HepG2 (cell line): ENCODE data around the gene TUBG1. TPM values are rescaled to one million over a fixed set of nuclear protein-coding genes. Genes with fewer than 3 reads are reported as not detected.

Experiments used
- ARID2 ChIP-seq: sonication (generic); formaldehyde crosslinking; IDR thresholded peaks from 2 replicates; pipeline ENCODE4 v1.8.1; 2022; ENCODE audit warnings: mild to moderate bottlenecking, missing genetic modification reagents, borderline replicate concordance
- FOXA3 ChIP-seq: IDR thresholded peaks from 2 replicates; pipeline ENCODE4 v1.6.1; 2016; ENCODE audit warnings: missing genetic modification reagents, missing compliant biosample characterization
- FOXP1 ChIP-seq, 2 experiments: fragments of 450-650 bp in 1 of 2; IDR thresholded peaks; 2 replicates each; pipeline ENCODE4 v1.6.1; 2017 to 2018; ENCODE audit warnings: antibody characterized with exemption in 1 of 2
- HNRNPH1 ChIP-seq: fragments of 200-400 bp; formaldehyde crosslinking; optimal IDR thresholded peaks from 2 replicates; pipeline ENCODE3; 2017; ENCODE audit warnings: mild to moderate bottlenecking, low read depth, low read length
- HNRNPUL1 ChIP-seq: fragments of 200-400 bp; formaldehyde crosslinking; IDR thresholded peaks from 2 replicates; pipeline ENCODE4 v1.6.1; 2017; ENCODE audit warnings: low read depth, mild to moderate bottlenecking, low read length, moderate library complexity
- HOXA9 ChIP-seq: sonication (generic); formaldehyde crosslinking; IDR thresholded peaks from 2 replicates; pipeline ENCODE4 v1.8.1; 2022; ENCODE audit warnings: missing genetic modification reagents, mild to moderate bottlenecking, moderate library complexity, borderline replicate concordance
- IRX3 ChIP-seq: sonication (generic); formaldehyde crosslinking; IDR thresholded peaks from 2 replicates; pipeline ENCODE4 v1.8.1; 2023; ENCODE audit warnings: mild to moderate bottlenecking, low read depth, missing genetic modification reagents, borderline replicate concordance
- KDM2A ChIP-seq: sonication (generic); formaldehyde crosslinking; IDR thresholded peaks from 2 replicates; pipeline ENCODE4 v1.4.0; 2020; ENCODE audit warnings: low read depth, missing genetic modification reagents, borderline replicate concordance
- MAF1 ChIP-seq: sonication (generic); formaldehyde crosslinking; IDR thresholded peaks from 2 replicates; pipeline ENCODE4 v1.5.0; 2020; ENCODE audit warnings: missing genetic modification reagents, borderline replicate concordance
- RCOR2 ChIP-seq: IDR thresholded peaks from 2 replicates; pipeline ENCODE4 v1.6.1; 2016; ENCODE audit warnings: missing biosample characterization, missing genetic modification reagents
- RFX1 ChIP-seq: fragments of 450-650 bp; IDR thresholded peaks from 2 replicates; pipeline ENCODE4 v1.6.1; 2017
- SOX13 ChIP-seq, 3 experiments: fragments of 450-650 bp in 1 of 3; sonication (generic) in 1 of 3; formaldehyde crosslinking in 1 of 3; IDR thresholded peaks in 2 of 3; conservative IDR thresholded peaks in 1 of 3; 2 replicates each; pipeline versions ENCODE4 v1.5.0 to v1.6.1; 2016 to 2020; ENCODE audit warnings: antibody characterized with exemption in 1 of 3, mild to moderate bottlenecking in 1 of 3, missing compliant biosample characterization in 1 of 3, missing genetic modification reagents in 1 of 3, moderate library complexity in 1 of 3
- SP5 ChIP-seq: IDR thresholded peaks from 2 replicates; pipeline ENCODE4 v1.6.1; 2016; ENCODE audit warnings: low read depth, borderline replicate concordance
- SRSF1 ChIP-seq: fragments of 200-400 bp; formaldehyde crosslinking; optimal IDR thresholded peaks from 2 replicates; pipeline ENCODE3; 2017; ENCODE audit warnings: mild to moderate bottlenecking, low read depth, low read length, moderate library complexity
- ZNF382 ChIP-seq: sonication (generic); formaldehyde crosslinking; IDR thresholded peaks from 2 replicates; pipeline ENCODE4 v1.5.0; 2020; ENCODE audit warnings: missing genetic modification reagents, mild to moderate bottlenecking, borderline replicate concordance
- ZNF44 ChIP-seq: sonication (generic); formaldehyde crosslinking; IDR thresholded peaks from 2 replicates; pipeline ENCODE4 v1.5.1; 2020; ENCODE audit warnings: mild to moderate bottlenecking, missing genetic modification reagents
- ZNF567 ChIP-seq: sonication (generic); formaldehyde crosslinking; IDR thresholded peaks from 2 replicates; pipeline ENCODE4 v1.8.1; 2023; ENCODE audit warnings: mild to moderate bottlenecking, missing genetic modification reagents, borderline replicate concordance
- ZNF746 ChIP-seq: sonication (generic); formaldehyde crosslinking; IDR thresholded peaks from 2 replicates; pipeline ENCODE4 v1.8.0; 2022; ENCODE audit warnings: mild to moderate bottlenecking, missing genetic modification reagents
- ZNF788 ChIP-seq: sonication (generic); formaldehyde crosslinking; IDR thresholded peaks from 2 replicates; pipeline ENCODE4 v1.5.0; 2020; ENCODE audit warnings: mild to moderate bottlenecking, missing genetic modification reagents, borderline replicate concordance
- ZNF883 ChIP-seq: sonication (generic); formaldehyde crosslinking; IDR thresholded peaks from 2 replicates; pipeline ENCODE4 v1.5.1; 2020; ENCODE audit warnings: mild to moderate bottlenecking, missing genetic modification reagents; ENCODE audit errors: not compliant biosample characterization
- ZZZ3 ChIP-seq: sonication (generic); formaldehyde crosslinking; IDR thresholded peaks from 2 replicates; pipeline ENCODE4 v1.4.0; 2020; ENCODE audit warnings: missing genetic modification reagents, mild to moderate bottlenecking, borderline replicate concordance
- polyA plus RNA-seq, 8 experiments: library from polyadenylated mRNA; depleted of rRNA in 3 of 8; stranded (reverse) in 7 of 8; unstranded in 1 of 8; fragments of >200 nt; fragmentation: Illumina TruSeq in 4 of 8; extraction: Trizol in 4 of 8; gene quantifications; 2 replicates each; pipeline versions ENCODE4 v1.2.1 to v1.2.3, GENCODE V29; 2011 to 2016; ENCODE audit warnings: low read depth in 4 of 8, missing spikeins in 1 of 8, mixed read lengths in 1 of 8; ENCODE audit not compliant: insufficient read depth in 1 of 8
- total RNA-seq, 5 experiments: library from RNA; depleted of rRNA; stranded (reverse); fragments of >200 nt; fragmentation: Illumina TruSeq; extraction: Trizol; gene quantifications; 2 replicates each; pipeline ENCODE4 v1.2.3, GENCODE V29; 2016; ENCODE audit warnings: low read depth in 1 of 5
- TF ChIP-seq, protein P1 (sequence below): sonication (generic); formaldehyde crosslinking; IDR thresholded peaks from 2 replicates; pipeline ENCODE4 v1.9.0; 2021; ENCODE audit warnings: missing genetic modification reagents, mild to moderate bottlenecking, borderline replicate concordance
- TF ChIP-seq, protein P2 (sequence below): sonication (generic); formaldehyde crosslinking; conservative IDR thresholded peaks from 2 replicates; pipeline ENCODE4 v1.4.0; 2020; ENCODE audit warnings: missing genetic modification reagents
- TF ChIP-seq, protein P3 (sequence below): sonication (generic); formaldehyde crosslinking; IDR thresholded peaks from 2 replicates; pipeline ENCODE4 v1.4.0; 2020; ENCODE audit warnings: low read depth, mild to moderate bottlenecking, missing genetic modification reagents
- TF ChIP-seq, protein P4 (sequence below): sonication (generic); formaldehyde crosslinking; IDR thresholded peaks from 2 replicates; pipeline ENCODE4 v1.4.0; 2020; ENCODE audit warnings: mild to moderate bottlenecking, missing genetic modification reagents, borderline replicate concordance

TUBG1 gene
- total and polyA plus RNA-seq, 2 of the 13 experiments (the other 11 are each of a cell fraction or from before 2014, with no cell fraction given), result 74.1 to 137 TPM

DNA sequence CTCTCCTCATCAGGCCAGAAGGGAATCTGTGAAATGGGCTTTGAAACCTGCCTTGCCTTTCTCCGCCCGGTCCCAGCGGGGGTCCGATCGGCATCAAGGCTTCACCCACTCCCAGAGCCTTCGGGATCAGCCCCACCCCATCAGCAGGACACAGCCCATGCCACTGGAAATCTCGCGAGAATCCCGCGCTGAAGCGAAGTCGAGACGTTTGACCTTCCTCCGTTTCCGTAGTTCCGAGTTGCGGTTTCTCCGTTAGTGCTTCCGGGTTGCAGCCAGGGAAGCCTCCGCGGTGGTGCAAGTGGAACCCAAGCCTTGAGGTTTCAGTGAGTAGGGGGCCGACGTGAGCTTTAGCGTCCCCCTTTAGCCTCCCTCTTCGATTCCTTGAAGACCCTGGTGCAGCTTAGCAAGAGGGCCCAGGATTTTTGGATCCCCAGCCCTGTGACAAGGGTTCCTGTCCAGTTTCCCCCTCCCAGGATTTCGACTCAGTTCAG, 47.5 kb upstream of the TUBG1 start, which contains the start of gene COASY (continued):
- no peak for TF ChIP-seq HNRNPUL1
- TF ChIP-seq, protein P1, sequence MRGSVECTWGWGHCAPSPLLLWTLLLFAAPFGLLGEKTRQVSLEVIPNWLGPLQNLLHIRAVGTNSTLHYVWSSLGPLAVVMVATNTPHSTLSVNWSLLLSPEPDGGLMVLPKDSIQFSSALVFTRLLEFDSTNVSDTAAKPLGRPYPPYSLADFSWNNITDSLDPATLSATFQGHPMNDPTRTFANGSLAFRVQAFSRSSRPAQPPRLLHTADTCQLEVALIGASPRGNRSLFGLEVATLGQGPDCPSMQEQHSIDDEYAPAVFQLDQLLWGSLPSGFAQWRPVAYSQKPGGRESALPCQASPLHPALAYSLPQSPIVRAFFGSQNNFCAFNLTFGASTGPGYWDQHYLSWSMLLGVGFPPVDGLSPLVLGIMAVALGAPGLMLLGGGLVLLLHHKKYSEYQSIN, result no peak
- no peak for TF ChIP-seq SOX13 (IDR thresholded peaks at IDR 0.05)
- 0 out of 4 replicates have a peak, but pooled peaks of 1 of the 2 experiments have one; percentile 51 for TF ChIP-seq SOX13 (CRISPR knock-in tag; conservative IDR thresholded peaks at IDR 0.05 in 1 of 2, IDR thresholded peaks at IDR 0.05 in 1 of 2)
- TF ChIP-seq, protein P2, sequence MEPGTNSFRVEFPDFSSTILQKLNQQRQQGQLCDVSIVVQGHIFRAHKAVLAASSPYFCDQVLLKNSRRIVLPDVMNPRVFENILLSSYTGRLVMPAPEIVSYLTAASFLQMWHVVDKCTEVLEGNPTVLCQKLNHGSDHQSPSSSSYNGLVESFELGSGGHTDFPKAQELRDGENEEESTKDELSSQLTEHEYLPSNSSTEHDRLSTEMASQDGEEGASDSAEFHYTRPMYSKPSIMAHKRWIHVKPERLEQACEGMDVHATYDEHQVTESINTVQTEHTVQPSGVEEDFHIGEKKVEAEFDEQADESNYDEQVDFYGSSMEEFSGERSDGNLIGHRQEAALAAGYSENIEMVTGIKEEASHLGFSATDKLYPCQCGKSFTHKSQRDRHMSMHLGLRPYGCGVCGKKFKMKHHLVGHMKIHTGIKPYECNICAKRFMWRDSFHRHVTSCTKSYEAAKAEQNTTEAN (CRISPR knock-in tag), result peak; percentile 60
- no peak for TF ChIP-seq ZNF382 (CRISPR knock-in tag)
- TF ChIP-seq ZNF746, result peak; percentile 75
- peak; percentile 77 for TF ChIP-seq RCOR2 (CRISPR knock-in tag)
- TF ChIP-seq, protein P3, sequence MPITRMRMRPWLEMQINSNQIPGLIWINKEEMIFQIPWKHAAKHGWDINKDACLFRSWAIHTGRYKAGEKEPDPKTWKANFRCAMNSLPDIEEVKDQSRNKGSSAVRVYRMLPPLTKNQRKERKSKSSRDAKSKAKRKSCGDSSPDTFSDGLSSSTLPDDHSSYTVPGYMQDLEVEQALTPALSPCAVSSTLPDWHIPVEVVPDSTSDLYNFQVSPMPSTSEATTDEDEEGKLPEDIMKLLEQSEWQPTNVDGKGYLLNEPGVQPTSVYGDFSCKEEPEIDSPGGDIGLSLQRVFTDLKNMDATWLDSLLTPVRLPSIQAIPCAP (CRISPR knock-in tag), result peak; percentile 51; the same call in 1 of the 2 replicates
- no peak for TF ChIP-seq IRX3 (CRISPR knock-in tag)
- TF ChIP-seq ZZZ3 (CRISPR knock-in tag), result peak; percentile 80; the same call in 1 of the 2 replicates
- TF ChIP-seq ZNF788 (CRISPR knock-in tag), result peak; percentile 98
- TF ChIP-seq ZNF44 (CRISPR knock-in tag), result no peak; the same call in 1 of the 2 replicates
- TF ChIP-seq, protein P4, sequence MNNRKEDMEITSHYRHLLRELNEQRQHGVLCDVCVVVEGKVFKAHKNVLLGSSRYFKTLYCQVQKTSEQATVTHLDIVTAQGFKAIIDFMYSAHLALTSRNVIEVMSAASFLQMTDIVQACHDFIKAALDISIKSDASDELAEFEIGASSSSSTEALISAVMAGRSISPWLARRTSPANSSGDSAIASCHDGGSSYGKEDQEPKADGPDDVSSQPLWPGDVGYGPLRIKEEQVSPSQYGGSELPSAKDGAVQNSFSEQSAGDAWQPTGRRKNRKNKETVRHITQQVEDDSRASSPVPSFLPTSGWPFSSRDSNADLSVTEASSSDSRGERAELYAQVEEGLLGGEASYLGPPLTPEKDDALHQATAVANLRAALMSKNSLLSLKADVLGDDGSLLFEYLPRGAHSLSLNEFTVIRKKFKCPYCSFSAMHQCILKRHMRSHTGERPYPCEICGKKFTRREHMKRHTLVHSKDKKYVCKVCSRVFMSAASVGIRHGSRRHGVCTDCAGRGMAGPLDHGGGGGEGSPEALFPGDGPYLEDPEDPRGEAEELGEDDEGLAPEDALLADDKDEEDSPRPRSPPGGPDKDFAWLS (CRISPR knock-in tag), result no peak
- TF ChIP-seq FOXA3 (CRISPR knock-in tag), result peak; percentile 81
- peak; percentile 18 for TF ChIP-seq ZNF883 (CRISPR knock-in tag)
- 0 out of 2 replicates have a peak, but pooled peaks have one; percentile 35 for TF ChIP-seq SP5 (CRISPR knock-in tag)
- TF ChIP-seq RFX1, result no peak
- peak; percentile 97 for TF ChIP-seq KDM2A (CRISPR knock-in tag)
- no peak for TF ChIP-seq SRSF1
- peak; percentile 79; the same call in 1 of the 2 replicates for TF ChIP-seq ZNF567 (CRISPR knock-in tag)
- no peak for TF ChIP-seq FOXP1 (IDR thresholded peaks at IDR 0.05)
- TF ChIP-seq FOXP1 (CRISPR knock-in tag; IDR thresholded peaks at IDR 0.05), result peak; percentile 37; the same call in 1 of the 2 replicates
- TF ChIP-seq ARID2 (CRISPR knock-in tag), result peak; percentile 65; the same call in 1 of the 2 replicates
- no peak for TF ChIP-seq HOXA9 (CRISPR knock-in tag)
- peak; percentile 95; the same call in 1 of the 2 replicates for TF ChIP-seq MAF1 (CRISPR knock-in tag)
- no peak for TF ChIP-seq HNRNPH1
